Measurements from ENCODE around the gene DNAL4.
"Not testable (repeated sequence)": the region's sequence is repeated elsewhere in the genome, so short reads cannot be mapped to it uniquely, and the experiment has no call there.

The DNAL4 gene

DNA sequence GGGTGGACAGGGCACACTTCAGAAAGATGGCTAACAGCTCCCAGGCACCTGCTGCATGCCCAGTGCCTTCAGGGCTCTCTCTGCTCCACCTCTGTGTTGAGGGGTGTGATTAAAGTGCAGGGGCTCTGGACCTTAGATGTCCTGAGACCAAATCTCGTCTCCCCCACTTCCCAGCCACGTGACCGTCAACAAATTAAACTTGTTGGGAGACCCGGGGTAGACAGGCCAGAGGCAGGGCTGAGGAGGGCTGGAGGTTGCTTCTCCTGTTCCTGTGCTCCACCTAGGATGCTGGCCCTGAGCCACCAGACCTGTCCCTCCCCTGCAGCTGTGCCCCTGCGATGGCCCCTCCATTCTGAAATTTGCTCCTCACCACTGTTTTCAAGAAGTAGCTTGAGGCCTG lies 32.9 kb upstream of the DNAL4 start:
- DNase-seq, result no peak

- DNase-seq, result no peak
Observed at GRCh38 chr22:38826386-38826785, 32.4 kb upstream of the DNAL4 start.

DNA sequence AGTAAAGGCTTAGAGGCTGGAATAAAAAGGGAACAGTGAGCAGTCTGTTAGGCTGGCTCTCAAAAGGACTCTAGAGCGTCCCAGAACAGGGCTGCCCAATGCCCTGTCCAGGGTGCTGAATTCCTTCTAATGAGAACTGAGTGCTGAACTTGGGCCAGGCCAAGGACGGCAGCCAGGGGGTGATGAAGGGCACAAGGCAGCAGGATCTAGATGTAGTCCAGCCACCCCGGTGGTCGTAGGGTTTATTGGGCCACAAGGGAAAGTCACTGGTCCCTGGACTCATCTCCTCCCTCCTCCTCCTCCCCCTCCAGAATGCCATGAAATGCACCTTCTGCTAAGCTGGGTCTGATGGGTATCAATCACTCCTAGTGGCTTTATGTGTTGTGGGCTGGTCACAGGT lies 30.6 kb upstream of the DNAL4 start:
- DNase-seq, result peak in 2 of 5 donors; percentile 28 to 41

DNA sequence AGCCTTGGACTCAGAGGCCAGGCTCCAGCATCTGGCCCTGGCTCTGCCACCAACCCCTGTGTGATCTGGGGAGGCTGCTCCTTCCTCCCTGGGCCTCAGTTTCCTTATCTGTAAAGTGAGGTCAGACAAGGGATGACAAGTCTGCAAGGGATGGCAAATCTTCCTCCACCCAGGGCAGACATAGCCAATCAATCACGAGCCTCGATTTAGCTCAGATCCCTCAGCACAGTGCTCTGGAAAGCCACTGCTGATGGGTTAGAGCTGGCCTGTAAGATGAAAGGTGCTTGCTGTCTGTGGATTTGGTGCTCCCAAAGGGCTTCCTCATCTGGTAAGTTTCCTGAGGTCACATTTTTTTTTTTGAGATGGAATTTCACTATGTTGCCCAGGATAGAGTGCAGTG lies 29.7 kb upstream of the DNAL4 start:
- no peak for DNase-seq

GRCh38 chr22:38823076-38823475 lies 29.1 kb upstream of the DNAL4 start:
- DNase-seq, result no peak

DNA sequence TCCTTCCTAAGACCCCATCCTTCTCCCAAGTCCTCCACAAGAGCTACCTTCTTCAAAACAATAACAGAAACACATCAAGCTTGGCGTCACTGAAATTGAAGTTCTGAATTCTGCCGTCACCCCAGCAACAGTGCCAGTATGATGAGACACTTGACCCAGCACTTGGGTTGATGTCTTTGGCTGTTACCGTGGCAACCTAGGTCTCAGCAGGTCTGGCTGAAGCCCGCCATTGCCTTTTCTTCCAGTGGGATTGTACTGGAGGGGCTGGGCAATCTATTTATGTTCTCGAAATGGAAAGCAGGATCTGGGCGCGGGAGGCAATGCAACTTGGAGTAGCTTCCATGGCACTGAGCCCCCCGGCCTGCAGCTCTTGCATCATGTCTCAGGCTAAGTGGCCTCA lies 26.1 kb upstream of the DNAL4 start:
- no peak for DNase-seq

GRCh38 chr22:38819387-38819940 lies 25.5 kb upstream of the DNAL4 start:
- DNase-seq, result no peak

DNA sequence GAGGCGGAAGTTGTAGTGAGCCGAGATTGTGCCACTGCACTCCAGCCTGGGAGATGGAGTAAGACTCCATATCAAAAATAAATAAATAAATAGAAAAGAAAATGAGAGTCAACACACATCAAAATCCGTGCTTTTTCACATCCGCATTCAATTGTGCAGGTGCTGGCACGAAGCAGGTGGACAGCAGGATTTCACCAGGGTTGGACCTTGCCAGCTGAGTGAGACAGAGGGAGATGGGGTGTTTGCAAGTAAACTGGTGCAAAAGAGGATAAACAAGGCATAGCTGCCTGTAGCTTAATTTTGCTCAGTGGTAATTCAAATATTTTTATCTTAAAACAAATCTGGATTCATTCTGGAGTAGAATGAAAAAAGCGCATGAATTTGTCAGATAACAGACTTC lies 23.3 kb upstream of the DNAL4 start:
- DNase-seq, result no peak

- DNase-seq, result no peak
Observed at GRCh38 chr22:38815842-38816241, 21.9 kb upstream of the DNAL4 start.

- DNase-seq, result no peak
Observed at GRCh38 chr22:38811241-38811640, 17.3 kb upstream of the DNAL4 start.

GRCh38 chr22:38805041-38805593 lies 11.2 kb upstream of the DNAL4 start:
- not testable (repeated sequence) for DNase-seq

DNA sequence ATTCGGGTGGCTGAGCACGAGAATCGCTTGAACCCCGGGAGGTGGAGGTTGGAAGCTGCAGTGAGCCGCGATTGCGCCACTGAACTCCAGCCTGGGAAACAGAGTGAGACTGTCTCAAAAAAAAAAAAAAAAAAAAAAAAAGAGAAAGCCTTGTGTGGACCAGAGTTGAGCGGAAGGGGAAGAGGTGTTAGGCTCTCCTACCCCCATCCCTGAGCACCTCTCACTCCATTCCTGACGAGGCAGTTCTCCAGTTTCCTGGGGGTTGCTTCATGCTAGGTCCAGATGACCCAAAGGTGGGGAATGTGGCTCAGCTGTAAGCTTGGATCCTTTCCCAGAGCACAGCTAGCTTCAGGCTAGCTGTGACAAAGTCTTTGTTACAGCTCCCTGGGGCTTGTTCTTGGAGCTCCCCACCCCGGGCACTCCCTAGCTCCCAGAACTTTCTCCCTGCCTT lies 8.8 kb upstream of the DNAL4 start:
- no peak for DNase-seq

DNA sequence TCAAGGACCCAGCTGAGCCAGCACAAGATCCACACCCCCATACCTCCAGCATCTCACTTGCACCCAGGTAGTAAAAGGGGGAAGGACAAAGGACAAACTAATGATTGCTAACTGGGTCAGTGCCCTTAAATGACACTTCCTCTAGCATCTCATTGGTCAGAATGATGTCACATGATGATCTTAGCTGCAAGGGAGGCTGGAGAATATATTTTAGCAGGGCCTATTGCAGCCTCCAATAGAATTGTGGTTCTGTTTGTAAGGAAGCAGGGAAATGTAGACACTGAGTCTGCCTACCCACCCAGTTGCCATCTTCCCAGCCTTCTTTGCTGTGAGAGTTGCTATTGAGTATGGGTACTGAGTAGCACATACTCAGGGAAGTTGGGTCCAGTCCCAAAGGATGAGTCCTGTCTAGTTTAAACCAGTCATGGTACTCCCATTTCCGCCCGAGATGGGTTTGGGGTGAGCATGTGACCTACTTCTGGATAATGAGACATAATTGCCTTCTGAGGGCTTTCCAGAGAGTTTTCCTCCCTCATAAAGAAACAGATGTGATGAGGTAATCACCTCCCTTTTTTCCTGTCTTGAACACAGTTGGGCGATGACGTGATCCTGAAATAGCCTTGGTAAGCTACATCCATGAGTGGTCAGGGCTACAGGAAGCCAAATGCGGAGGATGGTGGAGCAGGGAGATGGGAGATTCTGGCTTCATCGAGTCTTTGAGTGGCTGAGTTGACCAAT lies 5.5 kb upstream of the DNAL4 start:
- DNase-seq, result no peak

DNA sequence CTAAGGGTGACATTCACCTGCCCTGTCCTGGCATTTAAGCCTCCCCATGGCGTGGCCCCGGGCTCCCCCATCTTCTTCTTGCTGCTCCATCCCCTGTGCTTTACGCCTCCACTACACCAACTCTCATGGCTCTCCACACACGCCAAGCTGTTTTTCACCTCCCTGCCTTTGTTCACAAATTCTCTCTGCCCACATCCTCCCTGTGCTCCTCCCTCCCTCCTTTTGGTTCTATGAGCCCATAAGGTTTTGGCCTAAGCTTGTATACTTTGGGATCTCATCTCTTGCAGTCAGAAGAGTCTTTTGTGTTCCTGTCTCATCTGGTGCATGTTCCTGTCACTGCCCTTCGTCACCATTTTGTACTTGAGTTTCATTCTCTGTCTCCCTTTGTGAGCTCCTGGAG lies 4.6 kb upstream of the DNAL4 start:
- DNase-seq, result no peak

DNA sequence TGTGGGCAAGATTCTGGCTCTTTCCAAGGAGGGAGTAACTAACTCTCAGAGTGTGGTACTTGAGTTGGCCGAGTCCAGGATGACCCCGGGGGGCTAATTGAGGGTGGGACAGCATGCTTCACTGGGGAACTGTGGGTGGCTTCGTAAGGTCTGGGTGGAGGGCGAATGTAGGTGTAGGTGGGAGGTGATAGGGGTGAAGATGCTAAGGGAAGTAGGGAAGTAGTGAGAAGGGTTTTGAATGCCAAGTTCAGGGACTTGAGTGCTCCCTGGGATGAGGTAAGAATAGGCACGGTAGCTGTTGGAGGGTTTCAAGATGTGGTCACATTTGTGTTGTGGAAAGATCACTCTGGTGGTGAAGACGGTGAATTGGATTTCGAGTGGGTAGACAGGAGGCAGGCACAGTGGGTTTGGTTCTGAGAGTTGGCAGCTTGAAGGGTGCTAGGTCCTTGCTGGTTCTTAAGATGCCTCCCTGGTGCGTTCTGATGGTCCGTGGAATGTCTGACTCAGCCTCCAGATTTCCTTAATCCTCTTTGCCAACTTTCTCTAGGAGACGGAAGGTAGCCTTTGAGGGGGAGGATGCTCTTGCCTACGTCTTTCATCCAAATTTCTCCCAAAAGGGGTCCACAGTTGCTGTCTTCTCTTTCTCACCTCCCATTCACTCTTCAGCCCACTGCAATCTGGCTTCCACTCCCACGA lies 2.5 kb upstream of the DNAL4 start:
- DNase-seq, result no peak

GRCh38 chr22:38795569-38795968 lies 1.6 kb upstream of the DNAL4 start:
- DNase-seq, result no peak

- no peak for DNase-seq
Observed at GRCh38 chr22:38793317-38793716, 626 bp downstream of the DNAL4 start.

DNA sequence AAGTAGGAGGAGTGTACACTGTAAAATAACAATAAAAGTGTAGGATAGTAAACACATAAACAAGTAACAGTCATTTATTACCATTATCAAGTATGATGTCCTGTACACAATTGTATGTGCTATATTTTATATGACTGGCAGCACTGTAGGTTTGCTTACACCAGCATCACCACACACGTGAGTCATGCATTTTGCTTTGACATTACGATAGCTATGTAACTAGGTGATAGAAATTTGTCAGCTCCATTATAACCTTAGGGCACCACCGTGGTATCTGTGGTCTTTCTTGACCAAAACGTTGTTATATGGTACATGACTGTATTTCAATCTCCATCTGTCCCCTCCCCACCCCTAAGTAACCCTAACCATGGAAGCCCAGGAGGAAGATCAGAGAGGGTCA lies 1.1 kb downstream of the DNAL4 start:
- no peak for DNase-seq

DNA sequence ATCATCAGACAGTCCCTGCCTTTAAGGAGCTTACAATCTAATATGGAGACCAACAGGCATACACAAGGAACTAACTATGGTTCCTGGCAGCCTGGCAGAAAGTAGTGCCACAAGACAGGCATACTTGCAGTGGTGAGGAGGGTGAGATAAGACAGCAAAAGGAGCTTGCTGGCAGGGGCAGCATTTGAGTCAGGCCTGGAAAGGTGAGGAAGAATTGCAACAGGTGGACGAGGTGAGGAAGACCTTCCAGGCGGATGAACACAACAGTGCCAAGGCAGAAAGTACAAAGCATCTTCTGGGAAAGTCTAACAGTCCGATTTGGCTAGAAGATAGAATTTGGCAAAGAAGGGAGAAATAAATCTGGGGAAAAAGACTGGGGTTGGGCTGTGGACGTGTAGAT lies 4.3 kb downstream of the DNAL4 start:
- no peak for DNase-seq

- no peak for DNase-seq
Observed at GRCh38 chr22:38788846-38789245, 5.1 kb downstream of the DNAL4 start.

GRCh38 chr22:38788021-38788816 lies 5.7 kb downstream of the DNAL4 start:
- no peak for DNase-seq

GRCh38 chr22:38786631-38787030 lies 7.3 kb downstream of the DNAL4 start:
- no peak for DNase-seq

DNA sequence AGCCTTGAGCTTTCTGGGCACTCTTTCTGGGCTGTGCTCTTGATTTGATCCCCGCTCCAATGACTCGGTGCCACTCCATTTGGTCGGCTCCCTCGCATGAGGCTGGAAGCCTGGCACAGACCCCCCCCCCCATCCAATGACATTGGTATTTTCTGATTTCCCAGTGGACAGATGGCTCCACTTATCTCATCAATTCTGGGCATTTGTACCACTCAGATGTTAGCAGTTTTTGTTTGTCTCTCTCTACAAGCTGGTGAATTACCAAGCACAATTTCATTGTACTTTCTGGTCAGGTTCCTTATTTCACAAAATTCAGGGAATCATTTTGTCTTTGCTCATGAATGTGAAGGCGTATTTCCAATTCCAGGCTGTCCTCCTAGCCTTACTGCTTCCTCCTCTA lies 9.1 kb downstream of the DNAL4 start:
- no peak for DNase-seq
